NCI-H1436 treated with DMSO at 0.1 percent for 48 hours (cell line): ENCODE data around the gene FBXW2.
"Not testable (repeated sequence)": the region's sequence is repeated elsewhere in the genome, so short reads cannot be mapped to it uniquely, and the experiment has no call there.

Experiments
- DNase-seq: peaks from one replicate; lab custom pipeline; 2025; lab: John Stamatoyannopoulos, UW

The FBXW2 gene

GRCh38 chr9:120779227-120779626, 14.0 kb downstream of the FBXW2 start:
- DNase-seq: no peak

- DNase-seq: no peak
Measured at GRCh38 chr9:120778758-120779157, 14.5 kb downstream of the FBXW2 start.

- no peak for DNase-seq
Measured at GRCh38 chr9:120777229-120777628, 16.0 kb downstream of the FBXW2 start.

- no peak for DNase-seq
Measured at GRCh38 chr9:120776788-120777187, 16.4 kb downstream of the FBXW2 start.

GRCh38 chr9:120775859-120776258, 17.4 kb downstream of the FBXW2 start:
- no peak for DNase-seq

- no peak for DNase-seq
Measured at GRCh38 chr9:120774719-120775118, 18.5 kb downstream of the FBXW2 start.

- no peak for DNase-seq
Measured at GRCh38 chr9:120773256-120773655, 20.0 kb downstream of the FBXW2 start.

GRCh38 chr9:120770931-120771330, 22.3 kb downstream of the FBXW2 start:
- DNase-seq: no peak

- DNase-seq: no peak
Measured at GRCh38 chr9:120768886-120769285, 24.3 kb downstream of the FBXW2 start.

- no peak for DNase-seq
Measured at GRCh38 chr9:120768247-120768646, 25.0 kb downstream of the FBXW2 start.

GRCh38 chr9:120767451-120767850, 25.8 kb downstream of the FBXW2 start:
- DNase-seq: no peak

GRCh38 chr9:120765910-120766425, 27.2 kb downstream of the FBXW2 start:
- DNase-seq: no peak

- no peak for DNase-seq
Measured at GRCh38 chr9:120764476-120764875, 28.7 kb downstream of the FBXW2 start.

- DNase-seq: no peak
Measured at GRCh38 chr9:120761006-120761405, 32.2 kb downstream of the FBXW2 start.

- no peak for DNase-seq
Measured at GRCh38 chr9:120759755-120760400, 33.3 kb downstream of the FBXW2 start.

- DNase-seq: no peak
Measured at GRCh38 chr9:120758544-120758943, 34.7 kb downstream of the FBXW2 start.

- no peak for DNase-seq
Measured at GRCh38 chr9:120757026-120757913, 35.9 kb downstream of the FBXW2 start.

- no peak for DNase-seq
Measured at GRCh38 chr9:120756531-120756930, 36.7 kb downstream of the FBXW2 start.

- DNase-seq: no peak
Measured at GRCh38 chr9:120755810-120756434, 37.3 kb downstream of the FBXW2 start.

- no peak for DNase-seq
Measured at GRCh38 chr9:120755044-120755443, 38.2 kb downstream of the FBXW2 start.

- no peak for DNase-seq
Measured at GRCh38 chr9:120750421-120750820, 42.8 kb downstream of the FBXW2 start.

GRCh38 chr9:120746366-120746765, 46.9 kb downstream of the FBXW2 start:
- DNase-seq: not testable (repeated sequence)

GRCh38 chr9:120745278-120745677, 47.9 kb downstream of the FBXW2 start:
- DNase-seq: no peak
